ENCODE data around the gene ZSWIM5. TPM values are rescaled to one million over a fixed set of nuclear protein-coding genes. Genes with fewer than 3 reads are reported as not detected.
"Not testable (repeated sequence)": the region's sequence is repeated elsewhere in the genome, so short reads cannot be mapped to it uniquely, and the experiment has no call there.

Gene ZSWIM5
- total RNA-seq, 1 donor from 2014 or later: 23.6 TPM

GRCh38 chr1:45112661-45113060 lies 93.7 kb downstream of the ZSWIM5 start:
- Mint-ChIP-seq H3K36me3 (ENCODE audit: unreplicated experiment) (peaks cover 18% of the 10 kb centered on the region), H3K27me3 (ENCODE audit: unreplicated experiment) (peaks cover 7% of the 10 kb centered on the region), H3K4me1 (ENCODE audit: low read depth, unreplicated experiment) (peaks cover 8% of the 10 kb centered on the region), H3K27ac (ENCODE audit: unreplicated experiment) (no peak overlapping the region), H3K4me3 (ENCODE audit: unreplicated experiment) (no peak overlapping the region), H3K9me3 (ENCODE audit: unreplicated experiment) (peaks cover 10% of the 10 kb centered on the region)
- no peak for DNase-seq
- TF ChIP-seq, protein P1, sequence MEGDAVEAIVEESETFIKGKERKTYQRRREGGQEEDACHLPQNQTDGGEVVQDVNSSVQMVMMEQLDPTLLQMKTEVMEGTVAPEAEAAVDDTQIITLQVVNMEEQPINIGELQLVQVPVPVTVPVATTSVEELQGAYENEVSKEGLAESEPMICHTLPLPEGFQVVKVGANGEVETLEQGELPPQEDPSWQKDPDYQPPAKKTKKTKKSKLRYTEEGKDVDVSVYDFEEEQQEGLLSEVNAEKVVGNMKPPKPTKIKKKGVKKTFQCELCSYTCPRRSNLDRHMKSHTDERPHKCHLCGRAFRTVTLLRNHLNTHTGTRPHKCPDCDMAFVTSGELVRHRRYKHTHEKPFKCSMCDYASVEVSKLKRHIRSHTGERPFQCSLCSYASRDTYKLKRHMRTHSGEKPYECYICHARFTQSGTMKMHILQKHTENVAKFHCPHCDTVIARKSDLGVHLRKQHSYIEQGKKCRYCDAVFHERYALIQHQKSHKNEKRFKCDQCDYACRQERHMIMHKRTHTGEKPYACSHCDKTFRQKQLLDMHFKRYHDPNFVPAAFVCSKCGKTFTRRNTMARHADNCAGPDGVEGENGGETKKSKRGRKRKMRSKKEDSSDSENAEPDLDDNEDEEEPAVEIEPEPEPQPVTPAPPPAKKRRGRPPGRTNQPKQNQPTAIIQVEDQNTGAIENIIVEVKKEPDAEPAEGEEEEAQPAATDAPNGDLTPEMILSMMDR (IDR thresholded peaks at IDR 0.05; ENCODE audit: partially characterized antibody, unreplicated experiment): no peak

DNA sequence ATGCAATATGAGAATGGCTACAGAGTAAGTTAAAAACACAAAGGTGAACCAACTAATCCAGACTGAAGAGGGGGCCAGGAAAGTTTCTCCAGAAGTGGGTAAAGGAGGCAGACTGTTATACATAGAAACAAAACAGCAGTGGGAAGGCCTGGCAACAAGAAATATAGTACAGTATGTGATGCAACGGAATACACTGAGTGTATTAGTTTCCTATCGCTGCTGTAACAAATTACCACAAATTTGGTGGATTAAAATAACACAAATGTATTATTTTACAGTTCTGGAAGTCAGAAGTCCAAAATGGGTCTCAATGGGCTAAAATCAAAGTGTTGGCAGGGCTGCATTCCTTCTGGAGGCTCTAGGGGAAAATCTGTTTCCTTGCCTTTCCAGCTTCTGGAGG lies 95.2 kb downstream of the ZSWIM5 start:
- DNase-seq: no peak
- Mint-ChIP-seq H3K4me3 (ENCODE audit: unreplicated experiment) (no peak overlapping the region), H3K36me3 (ENCODE audit: unreplicated experiment) (peaks cover 22% of the 10 kb centered on the region), H3K4me1 (ENCODE audit: low read depth, unreplicated experiment) (peaks cover 8% of the 10 kb centered on the region), H3K27me3 (ENCODE audit: unreplicated experiment) (peaks cover 7% of the 10 kb centered on the region), H3K9me3 (ENCODE audit: unreplicated experiment) (peaks cover 14% of the 10 kb centered on the region), H3K27ac (ENCODE audit: unreplicated experiment) (no peak overlapping the region)
- TF ChIP-seq, protein P1 (IDR thresholded peaks at IDR 0.05; ENCODE audit: partially characterized antibody, unreplicated experiment): no peak

GRCh38 chr1:45107782-45108181 lies 98.6 kb downstream of the ZSWIM5 start:
- peaks cover 13% of the 10 kb centered on the region for H3K9me3 Mint-ChIP-seq (ENCODE audit: unreplicated experiment)
- peaks cover 17% of the 10 kb centered on the region for H3K36me3 Mint-ChIP-seq (ENCODE audit: unreplicated experiment)
- peaks cover 1% of the 10 kb centered on the region for H3K27me3 Mint-ChIP-seq (ENCODE audit: unreplicated experiment)
- DNase-seq: no peak
- H3K27ac Mint-ChIP-seq (ENCODE audit: unreplicated experiment): no peak overlapping the region
- H3K4me3 Mint-ChIP-seq (ENCODE audit: unreplicated experiment): no peak overlapping the region
- TF ChIP-seq, protein P1 (IDR thresholded peaks at IDR 0.05; ENCODE audit: partially characterized antibody, unreplicated experiment): no peak
- H3K4me1 Mint-ChIP-seq (ENCODE audit: low read depth, unreplicated experiment): no peaks in the 10 kb centered on the region

DNA sequence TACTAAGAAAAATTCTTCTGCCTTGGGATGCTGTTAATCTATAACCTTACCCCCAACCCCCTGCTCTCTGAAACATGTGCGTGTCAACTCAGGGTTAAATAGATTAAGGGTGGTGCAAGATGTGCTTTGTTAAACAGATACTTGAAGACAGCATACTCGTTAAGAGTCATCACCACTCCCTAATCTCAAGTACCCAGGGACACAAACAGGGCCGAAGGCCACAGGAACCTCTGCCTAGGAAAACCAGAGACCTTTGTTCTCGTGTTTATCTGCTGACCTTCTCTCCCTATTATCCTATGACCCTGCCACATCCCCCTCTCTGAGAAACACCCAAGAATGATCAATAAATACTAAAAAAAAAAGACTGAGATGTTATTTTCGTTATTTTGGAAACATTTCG lies 99.5 kb downstream of the ZSWIM5 start:
- H3K27ac Mint-ChIP-seq (ENCODE audit: unreplicated experiment): peak overlapping the region; percentile 38
- not testable (repeated sequence) for H3K4me3 Mint-ChIP-seq (ENCODE audit: unreplicated experiment); H3K36me3 Mint-ChIP-seq (ENCODE audit: unreplicated experiment); DNase-seq; H3K4me1 Mint-ChIP-seq (ENCODE audit: low read depth, unreplicated experiment); H3K27me3 Mint-ChIP-seq (ENCODE audit: unreplicated experiment)
- H3K9me3 Mint-ChIP-seq (ENCODE audit: unreplicated experiment): peaks cover 13% of the 10 kb centered on the region

- peaks cover 13% of the 10 kb centered on the region for H3K9me3 Mint-ChIP-seq (ENCODE audit: unreplicated experiment)
- H3K4me3 Mint-ChIP-seq (ENCODE audit: unreplicated experiment); H3K36me3 Mint-ChIP-seq (ENCODE audit: unreplicated experiment); DNase-seq; H3K4me1 Mint-ChIP-seq (ENCODE audit: low read depth, unreplicated experiment); H3K27ac Mint-ChIP-seq (ENCODE audit: unreplicated experiment); H3K27me3 Mint-ChIP-seq (ENCODE audit: unreplicated experiment): not testable (repeated sequence)
Measured at GRCh38 chr1:45106156-45106545, 100.3 kb downstream of the ZSWIM5 start.

DNA sequence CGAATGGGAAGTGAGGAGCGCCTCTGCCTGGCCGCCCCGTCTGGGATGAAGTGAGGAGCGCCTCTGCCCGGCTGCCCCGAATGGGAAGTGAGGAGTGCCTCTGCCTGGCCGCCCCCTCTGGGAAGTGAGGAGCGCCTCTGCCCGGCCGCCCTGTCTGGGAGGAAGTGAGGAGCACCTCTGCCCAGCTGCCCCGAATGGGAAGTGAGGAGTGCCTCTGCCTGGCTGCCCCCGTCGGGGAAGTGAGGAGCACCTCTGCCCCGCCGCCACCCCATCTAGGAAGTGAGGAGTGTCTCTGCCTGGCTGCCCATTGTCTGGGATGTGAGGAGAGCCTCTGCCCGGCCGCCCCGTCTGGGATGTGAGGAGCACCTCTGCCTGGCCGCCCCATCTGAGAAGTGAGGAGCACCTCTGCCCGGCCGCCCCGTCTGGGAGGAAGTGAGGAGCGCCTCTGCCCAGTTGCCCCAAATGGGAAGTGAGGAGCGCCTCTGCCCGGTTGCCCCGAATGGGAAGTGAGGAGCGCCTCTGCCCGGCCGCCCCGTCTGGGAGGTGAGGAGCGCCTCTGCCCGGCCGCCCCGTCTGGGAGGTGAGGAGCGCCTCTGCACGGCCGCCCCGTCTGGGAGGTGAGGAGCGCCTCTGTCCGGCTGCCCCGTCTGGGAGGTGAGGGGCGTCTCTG lies 100.8 kb downstream of the ZSWIM5 start:
- not testable (repeated sequence) for H3K27me3 Mint-ChIP-seq (ENCODE audit: unreplicated experiment); DNase-seq; H3K4me3 Mint-ChIP-seq (ENCODE audit: unreplicated experiment); H3K36me3 Mint-ChIP-seq (ENCODE audit: unreplicated experiment); H3K4me1 Mint-ChIP-seq (ENCODE audit: low read depth, unreplicated experiment); H3K27ac Mint-ChIP-seq (ENCODE audit: unreplicated experiment)
- peaks cover 13% of the 10 kb centered on the region for H3K9me3 Mint-ChIP-seq (ENCODE audit: unreplicated experiment)

All from glutamatergic neuron (in vitro differentiated cells).